Spinal cord (tissue), 10 donors: Measurements from ENCODE around the gene SKIC2. TPM values are rescaled to one million over a fixed set of nuclear protein-coding genes. Genes with fewer than 3 reads are reported as not detected.

Source experiments
- DNase-seq, 6 donors: peaks; one replicate each; pipeline versions ENCODE4 v3.0.0 to v3.0.0-alpha.2; 2013 to 2015; ENCODE audit warnings: low spot score in 6 of 6, low read depth in 4 of 6
- H3K27ac ChIP-seq: one replicate; pipeline ENCODE4 v1.5.1; 2013; ENCODE audit warnings: low read depth, low read length, control low read depth
- H3K27me3 ChIP-seq: one replicate; pipeline ENCODE4 v1.6.1; 2013; ENCODE audit warnings: low read length; ENCODE audit not compliant: control insufficient read depth, insufficient read depth
- H3K36me3 ChIP-seq: one replicate; pipeline ENCODE4 v1.6.1; 2013; ENCODE audit warnings: low read length; ENCODE audit not compliant: control insufficient read depth, insufficient read depth
- H3K4me1 ChIP-seq: one replicate; pipeline ENCODE4 v1.6.1; 2013; ENCODE audit warnings: low read length; ENCODE audit not compliant: control insufficient read depth, insufficient read depth
- H3K4me3 ChIP-seq: one replicate; pipeline ENCODE4 v1.5.1; 2013; ENCODE audit warnings: low read depth, low read length, control low read depth
- H3K9me3 ChIP-seq: one replicate; pipeline ENCODE4 v1.6.1; 2013; ENCODE audit warnings: low read length; ENCODE audit not compliant: control insufficient read depth, insufficient read depth
- WGBS: methylation state at CpG from one replicate; pipeline ENCODE4 v1.1.5; 2013; ENCODE audit warnings: missing lambda C conversion rate; ENCODE audit not compliant: insufficient coverage; 5-methylcytosine and 5-hydroxymethylcytosine counted together
- polyA plus RNA-seq, 2 donors: library from polyadenylated mRNA; unstranded; fragments of 120-200 nt; gene quantifications; one replicate each; pipeline ENCODE4 v1.2.1, GENCODE V29; 2013; ENCODE audit not compliant: insufficient read length in 2 of 2
- total RNA-seq, 2 donors: library from RNA; depleted of rRNA in 1 of 2; stranded (reverse); fragments of 120-200 nt in 1 of 2; fragments of >200 nt in 1 of 2; gene quantifications; one replicate each; pipeline versions ENCODE4 v1.2.3 to v1.2.4, GENCODE V29; 2013 to 2014
- donor health status: healthy.

Gene SKIC2
- total and polyA plus RNA-seq, 4 donors, result 24.0 to 60.5 (median 43.5) TPM

DNA sequence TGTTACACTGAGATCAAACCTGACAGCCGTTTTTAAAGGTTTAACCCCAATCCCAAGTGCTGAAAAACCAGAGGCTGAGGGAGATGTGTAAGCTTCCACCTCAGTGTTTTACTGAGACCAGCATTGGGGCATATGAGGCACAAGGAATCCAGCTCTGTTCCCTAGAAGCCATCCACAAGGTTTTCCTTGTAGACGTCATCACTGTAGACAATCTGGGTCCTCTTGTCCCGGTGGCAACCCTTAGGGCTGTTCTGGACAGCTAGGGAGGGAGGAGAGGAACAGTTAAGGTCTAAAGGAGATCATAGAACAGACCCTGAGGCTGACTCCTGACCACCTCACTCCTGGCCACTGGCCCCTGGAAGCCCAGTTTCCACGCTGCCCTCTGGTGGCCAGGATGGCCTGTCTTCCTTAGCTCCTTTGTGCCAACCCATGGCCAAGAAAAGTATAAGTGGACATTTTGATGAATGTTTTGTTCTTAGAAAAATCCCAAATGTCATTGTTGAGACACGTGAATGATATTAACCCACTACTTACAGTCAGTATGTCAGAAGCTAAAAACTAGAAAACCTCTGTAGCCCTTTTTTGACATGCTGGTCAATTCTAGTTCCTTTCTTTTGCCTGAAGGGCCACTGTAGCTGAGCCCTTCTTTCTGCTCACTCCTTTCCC, 6.7 kb upstream of the SKIC2 start:
- H3K4me3 ChIP-seq, result no peak overlapping the region
- no peak overlapping the region for H3K27ac ChIP-seq
- peaks cover 53% of the 10 kb centered on the region for H3K36me3 ChIP-seq
- 72% methylated on average over 4 of the region's 5 CpGs for WGBS
- no peaks in the 10 kb centered on the region for H3K9me3 ChIP-seq
- H3K27me3 ChIP-seq, result no peaks in the 10 kb centered on the region
- H3K4me1 ChIP-seq, result no peaks in the 10 kb centered on the region
- DNase-seq, result peak in 3 of 6 donors; percentile 4 to 64 (median 63)

DNA sequence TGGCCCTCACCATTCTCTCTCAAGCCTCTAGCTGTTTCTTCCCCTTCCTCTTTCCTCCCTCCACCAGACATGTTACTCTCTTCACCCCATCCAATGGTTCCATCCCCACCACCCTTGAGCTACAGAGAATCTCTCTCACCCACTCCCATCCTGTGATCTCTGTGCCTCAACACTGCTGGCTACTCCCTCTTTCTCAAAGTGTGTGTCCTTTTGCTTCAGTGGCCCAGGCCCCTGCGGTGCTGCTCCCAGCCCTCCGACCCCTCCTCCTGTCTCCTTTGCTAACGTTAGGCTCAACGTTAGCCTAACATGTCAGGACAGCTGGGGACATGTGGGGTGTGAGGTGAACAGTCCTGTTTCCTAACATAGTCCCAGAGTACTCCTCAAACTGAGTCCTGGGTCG, 6.1 kb upstream of the SKIC2 start:
- no CpG with 5 or more reads among the region's 5 CpGs for WGBS
- no peaks in the 10 kb centered on the region for H3K27me3 ChIP-seq
- H3K9me3 ChIP-seq, result no peaks in the 10 kb centered on the region
- DNase-seq, result no peak
- H3K4me3 ChIP-seq, result no peak overlapping the region
- peaks cover 53% of the 10 kb centered on the region for H3K36me3 ChIP-seq
- H3K27ac ChIP-seq, result no peak overlapping the region
- H3K4me1 ChIP-seq, result peaks cover under 1% of the 10 kb centered on the region

DNA sequence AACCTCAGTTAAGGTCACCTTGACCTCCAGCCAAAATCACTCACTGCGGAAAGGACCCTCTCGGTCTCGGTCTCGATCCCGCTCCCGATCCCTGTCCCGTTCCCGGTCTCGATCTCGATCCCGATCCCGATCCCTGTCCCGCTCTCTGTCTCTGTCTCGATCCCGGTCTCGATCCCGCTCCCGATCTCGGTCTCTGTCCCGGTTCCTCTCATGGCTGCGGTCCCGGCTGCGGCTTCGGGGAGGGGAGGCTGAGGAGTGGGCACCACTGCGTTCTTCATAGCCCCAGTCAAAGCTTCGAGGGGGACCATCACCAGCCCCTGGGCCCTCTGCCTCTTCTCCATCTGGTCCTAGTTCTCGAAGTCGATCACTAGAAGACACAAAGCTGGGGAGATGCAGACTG, 4.5 kb upstream of the SKIC2 start:
- WGBS, result 98% methylated on average over 28 of the region's 28 CpGs
- no peak for DNase-seq
- Histone ChIP-seq H3K27ac (no peak overlapping the region), H3K36me3 (peaks cover 53% of the 10 kb centered on the region), H3K27me3 (no peaks in the 10 kb centered on the region), H3K4me3 (no peak overlapping the region), H3K9me3 (no peaks in the 10 kb centered on the region), H3K4me1 (peaks cover 11% of the 10 kb centered on the region)

GRCh38 chr6:31956796-31957195, 2.2 kb upstream of the SKIC2 start:
- Histone ChIP-seq H3K27ac (no peak overlapping the region), H3K36me3 (peaks cover 63% of the 10 kb centered on the region), H3K27me3 (no peaks in the 10 kb centered on the region), H3K9me3 (no peaks in the 10 kb centered on the region), H3K4me3 (no peak overlapping the region), H3K4me1 (peaks cover 18% of the 10 kb centered on the region)
- WGBS, result 100% methylated on average over 3 of the region's 3 CpGs
- no peak for DNase-seq

GRCh38 chr6:31958412-31958740, 599 bp upstream of the SKIC2 start:
- WGBS, result 7% methylated on average over 11 of the region's 11 CpGs
- Histone ChIP-seq H3K27ac (peak overlapping the region; percentile 85), H3K36me3 (peaks cover 65% of the 10 kb centered on the region), H3K9me3 (no peaks in the 10 kb centered on the region), H3K27me3 (no peaks in the 10 kb centered on the region), H3K4me3 (peak overlapping the region; percentile 93), H3K4me1 (peaks cover 18% of the 10 kb centered on the region)
- no peak for DNase-seq

DNA sequence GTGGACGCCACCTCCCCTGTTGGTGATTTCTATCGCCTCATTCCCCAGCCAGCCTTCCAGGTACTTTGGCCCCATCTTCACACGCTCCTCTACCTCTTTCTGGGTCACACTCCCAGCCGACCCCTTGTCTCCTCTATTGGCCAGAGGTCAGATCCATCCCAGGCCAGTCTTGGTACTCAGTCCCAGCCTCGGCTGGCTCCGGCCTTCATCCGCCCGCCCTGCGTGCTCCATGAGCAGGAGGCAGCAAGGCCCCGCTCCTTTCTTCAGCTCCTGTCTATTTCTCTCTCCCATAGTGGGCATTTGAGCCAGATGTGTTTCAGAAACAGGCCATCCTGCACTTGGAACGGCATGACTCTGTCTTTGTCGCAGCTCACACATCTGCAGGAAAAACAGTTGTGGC, 2.6 kb downstream of the SKIC2 start:
- Histone ChIP-seq H3K27me3 (no peaks in the 10 kb centered on the region), H3K27ac (no peak overlapping the region), H3K4me3 (no peak overlapping the region), H3K9me3 (no peaks in the 10 kb centered on the region), H3K4me1 (peaks cover 18% of the 10 kb centered on the region), H3K36me3 (peaks cover 66% of the 10 kb centered on the region)
- 97% methylated on average over 12 of the region's 12 CpGs for WGBS
- no peak for DNase-seq

DNA sequence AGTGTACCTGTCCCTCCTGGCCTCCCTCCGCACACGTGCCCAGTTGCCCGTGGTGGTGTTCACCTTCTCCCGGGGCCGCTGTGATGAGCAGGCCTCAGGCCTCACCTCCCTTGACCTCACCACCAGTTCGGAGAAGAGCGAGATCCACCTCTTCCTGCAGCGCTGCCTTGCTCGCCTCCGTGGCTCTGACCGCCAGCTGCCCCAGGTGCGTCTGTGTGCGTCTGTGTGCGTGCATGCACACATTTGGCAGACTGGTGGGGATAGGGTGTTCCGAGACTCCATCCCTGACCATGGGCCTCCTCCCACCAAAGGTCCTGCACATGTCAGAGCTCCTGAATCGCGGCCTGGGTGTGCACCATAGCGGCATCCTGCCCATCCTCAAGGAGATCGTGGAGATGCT, 4.9 kb downstream of the SKIC2 start:
- WGBS, result 98% methylated on average over 17 of the region's 19 CpGs
- H3K27ac ChIP-seq, result no peak overlapping the region
- peaks cover 86% of the 10 kb centered on the region for H3K36me3 ChIP-seq
- H3K27me3 ChIP-seq, result no peaks in the 10 kb centered on the region
- peaks cover 12% of the 10 kb centered on the region for H3K4me1 ChIP-seq
- no peaks in the 10 kb centered on the region for H3K9me3 ChIP-seq
- DNase-seq, result no peak
- H3K4me3 ChIP-seq, result no peak overlapping the region

DNA sequence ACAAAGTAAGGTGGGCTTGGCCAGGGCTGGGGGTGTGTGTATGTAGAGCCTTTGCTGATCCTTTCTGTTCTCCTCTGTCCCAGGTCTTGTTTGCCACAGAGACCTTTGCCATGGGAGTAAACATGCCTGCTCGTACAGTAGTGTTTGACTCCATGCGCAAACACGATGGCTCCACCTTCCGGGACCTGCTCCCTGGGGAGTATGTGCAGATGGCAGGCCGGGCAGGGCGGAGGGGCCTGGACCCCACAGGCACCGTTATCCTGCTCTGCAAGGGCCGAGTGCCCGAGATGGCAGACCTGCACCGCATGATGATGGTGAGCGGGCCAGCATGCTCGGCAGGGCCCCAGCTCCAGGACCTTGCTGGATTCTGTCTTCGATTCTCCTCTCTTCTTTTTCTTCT, 6.7 kb downstream of the SKIC2 start:
- Histone ChIP-seq H3K27ac (no peak overlapping the region), H3K36me3 (peaks cover 95% of the 10 kb centered on the region), H3K27me3 (no peaks in the 10 kb centered on the region), H3K4me1 (peaks cover 12% of the 10 kb centered on the region), H3K9me3 (no peaks in the 10 kb centered on the region), H3K4me3 (no peak overlapping the region)
- no peak for DNase-seq
- WGBS, result 93% methylated on average over 13 of the region's 13 CpGs

GRCh38 chr6:31966506-31966905, 7.5 kb downstream of the SKIC2 start:
- H3K27me3 ChIP-seq, result no peaks in the 10 kb centered on the region
- WGBS, result 95% methylated on average over 7 of the region's 7 CpGs
- H3K4me1 ChIP-seq, result peaks cover 20% of the 10 kb centered on the region
- H3K36me3 ChIP-seq, result peaks cover 92% of the 10 kb centered on the region
- no peak overlapping the region for H3K4me3 ChIP-seq
- H3K27ac ChIP-seq, result no peak overlapping the region
- no peaks in the 10 kb centered on the region for H3K9me3 ChIP-seq
- DNase-seq, result no peak

DNA sequence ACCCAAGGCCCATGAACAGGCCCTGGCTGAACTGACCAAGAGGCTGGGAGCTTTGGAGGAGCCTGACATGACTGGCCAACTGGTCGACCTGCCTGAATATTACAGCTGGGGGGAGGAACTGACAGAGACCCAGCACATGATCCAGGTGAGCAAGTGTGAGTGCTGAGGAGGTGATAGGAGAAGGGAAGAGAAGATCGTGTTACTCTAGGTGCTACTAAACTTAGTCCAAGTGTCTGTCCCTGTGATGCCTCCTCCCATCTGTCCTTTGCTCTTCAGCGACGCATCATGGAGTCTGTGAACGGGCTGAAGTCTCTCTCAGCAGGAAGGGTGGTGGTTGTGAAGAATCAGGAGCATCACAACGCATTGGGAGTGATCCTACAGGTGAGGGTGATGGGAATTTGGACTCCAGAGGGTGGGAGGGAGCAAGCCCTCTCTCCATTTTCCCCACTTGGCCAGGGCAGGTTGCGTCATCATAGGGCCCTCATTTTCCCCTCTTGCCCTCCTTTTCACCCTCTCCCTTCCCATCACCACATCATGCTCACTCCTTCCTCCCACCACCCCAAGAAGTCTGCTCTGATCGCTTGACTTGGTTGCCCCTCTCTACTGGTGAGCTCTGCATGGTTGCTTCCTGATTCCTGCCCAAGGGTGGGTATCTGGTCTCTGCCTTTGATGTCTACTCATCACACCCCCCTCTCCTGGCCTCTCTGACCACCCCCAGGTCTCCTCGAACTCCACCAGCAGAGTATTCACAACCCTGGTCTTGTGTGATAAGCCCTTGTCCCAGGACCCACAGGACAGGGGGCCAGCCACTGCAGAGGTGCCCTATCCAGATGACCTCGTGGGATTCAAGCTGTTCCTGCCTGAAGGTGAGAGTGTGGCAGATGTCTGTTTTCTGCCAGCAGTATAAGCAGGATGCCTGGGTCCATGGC, 8.3 kb downstream of the SKIC2 start:
- Histone ChIP-seq H3K27ac (no peak overlapping the region), H3K36me3 (peaks cover 84% of the 10 kb centered on the region), H3K27me3 (no peaks in the 10 kb centered on the region), H3K4me1 (peaks cover 23% of the 10 kb centered on the region), H3K9me3 (no peaks in the 10 kb centered on the region), H3K4me3 (no peak overlapping the region)
- DNase-seq, result no peak
- 90% methylated on average over 6 of the region's 10 CpGs for WGBS
